HTR-8/SVneo (cell line): ENCODE measurements around the gene DEPP1.
A peak's percentile ranks its signal among the peaks of the same experiment; 100 is the strongest.

Experiments used
- DNase-seq: peaks from one replicate; pipeline ENCODE4 v3.0.0; 2011; ENCODE audit warnings: low spot score, mixed read lengths; ENCODE audit not compliant: insufficient read length
- FAIRE-seq: peaks from 2 replicates; lab custom pipeline; 2011; peaks lifted over from hg19 to GRCh38; lab: Jason Lieb, UNC

DEPP1 gene

DNA sequence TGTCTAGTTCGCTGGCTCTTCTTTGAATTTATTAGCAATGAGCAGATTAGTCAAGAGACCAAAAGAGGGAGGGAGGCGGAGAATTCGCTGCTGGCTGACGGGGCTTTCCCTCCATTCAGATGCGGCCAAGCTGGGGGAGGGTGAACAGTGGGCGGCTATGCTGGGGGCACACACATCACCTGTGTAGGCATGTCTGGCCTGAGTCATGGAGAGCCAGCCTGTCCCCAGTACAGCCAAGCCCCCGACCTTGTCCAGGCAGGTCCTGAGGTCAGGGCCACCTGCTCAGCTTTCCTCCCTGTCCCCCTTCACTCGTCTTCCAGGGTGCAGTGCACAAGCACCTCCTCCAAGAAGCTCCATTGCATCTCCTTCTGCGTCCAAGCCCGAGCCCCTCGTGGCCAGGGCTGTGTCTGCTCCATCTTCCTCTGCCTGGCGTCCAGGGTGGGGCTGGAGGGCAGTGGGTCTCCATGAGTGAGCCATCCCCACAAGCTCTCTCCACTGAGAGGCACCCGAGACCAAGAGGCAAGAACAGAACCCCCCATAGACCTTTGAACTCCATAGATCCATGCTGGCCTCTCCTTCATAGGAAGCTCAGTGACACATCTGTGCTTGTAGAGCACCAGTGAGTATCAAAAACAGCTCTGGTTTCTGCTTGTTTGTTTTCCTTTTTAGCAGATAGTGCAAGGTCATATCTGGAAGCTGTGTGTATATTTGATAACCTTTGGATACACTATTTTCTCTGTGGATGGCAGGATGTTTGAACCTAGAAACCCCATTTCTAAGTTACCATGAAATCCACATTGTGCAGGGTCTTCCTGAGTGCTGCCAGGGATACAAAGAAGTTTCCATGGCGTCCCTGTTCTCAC lies 1.9 kb upstream of the DEPP1 start:
- FAIRE-seq (no peak), DNase-seq (no peak)

DNA sequence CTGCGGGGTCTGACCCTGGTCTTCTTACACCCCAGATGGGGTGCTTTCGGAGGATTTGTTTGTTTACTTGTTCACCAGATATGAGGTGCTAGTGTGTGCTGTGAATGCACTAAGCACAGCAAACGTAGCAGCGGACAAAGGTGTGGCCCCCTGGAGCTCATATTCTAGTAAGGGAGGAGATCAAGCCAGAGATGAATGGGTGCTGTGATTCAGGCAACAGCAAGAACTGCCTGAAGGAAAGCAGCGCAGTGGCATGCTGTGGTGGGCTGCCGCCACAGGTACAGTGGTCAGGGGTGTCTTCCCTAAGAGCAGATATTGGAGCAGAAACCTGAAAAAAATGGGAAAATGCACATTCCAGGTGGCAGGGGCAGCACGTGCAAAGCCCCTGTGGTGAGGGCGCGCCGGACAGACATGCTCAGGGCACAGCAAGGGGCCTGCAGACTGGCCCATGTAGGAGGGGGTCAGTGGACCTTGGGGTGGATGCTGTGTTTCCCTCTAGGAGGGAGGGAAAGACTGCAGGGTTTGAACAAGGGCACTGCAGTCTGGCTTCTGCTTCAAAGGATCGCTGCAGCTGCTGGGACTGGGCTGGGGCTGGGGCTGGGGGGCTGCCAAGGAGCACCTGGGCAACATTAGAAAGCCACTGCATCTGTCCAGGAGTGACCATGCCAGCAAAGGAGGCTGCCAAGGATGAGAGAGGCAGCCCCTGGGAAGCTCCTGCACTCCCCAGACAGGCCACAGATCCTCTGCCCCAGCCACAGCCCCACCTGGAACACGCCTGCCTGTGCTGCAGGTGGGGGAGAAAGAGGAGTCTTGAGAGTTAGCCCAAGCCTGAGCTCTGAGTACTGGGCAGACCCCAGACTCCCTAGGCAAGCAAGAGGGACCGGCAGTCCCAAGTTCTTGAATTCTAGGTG lies 927 bp upstream of the DEPP1 start:
- no peak for FAIRE-seq
- no peak for DNase-seq

DNA sequence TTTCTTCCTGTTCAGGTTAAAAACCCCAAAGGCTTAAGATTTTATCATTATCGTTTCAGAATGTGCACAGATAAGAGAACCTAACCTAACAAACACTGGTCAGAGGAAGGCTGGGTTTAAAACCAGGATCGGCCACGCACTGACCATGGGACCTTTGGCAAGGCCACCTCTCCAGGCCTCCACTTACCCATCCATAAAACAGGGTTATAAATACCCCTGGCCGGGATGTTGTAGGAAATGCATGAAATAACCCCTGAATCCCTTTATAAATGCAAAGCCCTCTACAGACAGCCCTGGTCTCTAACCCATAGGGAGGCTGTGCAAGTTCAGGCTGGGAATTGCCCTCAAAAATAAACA lies 418 bp downstream of the DEPP1 start:
- DNase-seq, result no peak
- no peak for FAIRE-seq

DNA sequence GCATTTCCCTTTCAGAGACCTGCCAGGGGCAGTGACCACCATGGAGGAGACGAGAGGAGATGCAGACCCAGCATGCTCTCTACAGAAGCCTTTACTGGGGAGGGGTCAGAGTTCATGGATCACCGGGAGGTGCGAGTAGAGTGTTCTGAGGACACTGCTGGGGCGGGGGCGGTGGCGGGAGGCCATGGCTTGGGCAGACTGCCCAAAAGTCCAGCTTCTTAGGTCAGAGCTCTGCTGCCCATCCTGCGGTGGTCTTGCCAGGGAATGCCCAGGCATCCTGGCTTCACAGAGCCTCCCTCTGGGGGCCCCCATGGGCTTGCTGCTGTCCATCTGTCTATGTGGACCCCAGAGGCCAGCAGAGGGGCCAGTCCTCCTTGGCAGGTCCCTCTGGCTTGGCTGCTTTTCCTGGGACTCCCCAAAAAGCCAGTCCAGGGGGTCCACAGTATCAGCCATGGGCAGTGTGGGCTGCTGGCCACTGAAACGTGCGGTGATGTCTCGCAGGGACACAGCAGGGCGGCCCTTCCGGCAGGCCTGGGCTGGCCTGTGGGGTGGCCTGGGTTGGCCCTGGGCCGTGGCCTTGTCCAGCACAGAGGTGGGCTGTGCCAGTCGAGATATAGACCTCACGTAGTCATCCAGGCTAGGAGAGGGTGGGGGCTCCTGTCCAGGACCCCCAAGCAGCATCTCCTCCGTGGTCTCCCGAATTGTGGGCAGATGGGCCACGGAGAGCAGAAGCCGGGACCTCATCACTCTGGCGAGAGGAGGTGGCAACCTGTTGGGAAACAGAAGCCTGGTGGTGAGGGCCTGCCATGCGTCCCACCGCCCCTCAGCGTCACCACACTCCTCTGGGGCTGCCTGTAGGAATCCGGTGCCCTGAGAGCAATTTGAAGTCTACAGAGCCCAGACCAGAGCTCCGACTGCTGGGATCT lies 1.1 kb downstream of the DEPP1 start:
- no peak for DNase-seq
- FAIRE-seq, result no peak

DNA sequence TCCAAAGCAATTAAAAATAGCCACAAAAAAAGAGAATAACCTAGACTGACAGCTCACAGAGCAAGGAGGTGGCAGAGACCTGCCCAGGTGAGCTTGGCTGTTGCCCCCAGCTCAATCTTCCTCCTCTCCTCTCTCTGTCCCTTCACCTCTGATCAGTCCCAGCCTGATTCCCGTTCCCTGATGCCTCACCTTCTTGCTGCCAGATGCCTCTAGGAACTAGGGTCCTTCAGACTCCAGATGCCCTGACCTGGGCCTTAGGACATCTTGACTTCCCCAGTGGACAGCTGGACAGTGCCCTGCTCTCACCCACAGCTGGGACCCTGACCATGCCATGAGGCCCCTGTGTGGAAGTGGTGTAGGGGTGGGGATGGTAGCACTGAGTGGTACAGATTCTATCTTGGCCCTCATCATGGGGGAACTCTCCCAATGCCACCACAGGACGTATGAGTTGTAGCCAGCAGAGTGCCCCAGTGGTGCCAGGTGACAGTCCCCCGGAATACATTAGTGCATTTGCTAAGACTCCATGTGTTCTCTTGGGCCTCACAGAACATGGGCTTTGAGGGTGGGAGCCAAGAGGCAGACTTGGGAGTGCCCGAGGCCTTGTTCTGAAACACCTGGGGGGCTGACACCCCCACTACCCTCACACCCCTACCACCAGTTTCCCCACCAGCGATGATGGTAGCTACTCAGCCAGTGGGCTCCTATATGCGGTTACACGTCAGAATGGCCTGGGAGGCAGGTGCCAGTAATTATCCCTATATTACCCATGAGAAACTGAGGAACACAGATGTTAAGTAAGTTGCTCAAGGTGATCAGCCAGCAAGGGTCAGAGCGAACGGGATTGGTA lies 2.0 kb downstream of the DEPP1 start:
- FAIRE-seq (no peak), DNase-seq (no peak)

DNA sequence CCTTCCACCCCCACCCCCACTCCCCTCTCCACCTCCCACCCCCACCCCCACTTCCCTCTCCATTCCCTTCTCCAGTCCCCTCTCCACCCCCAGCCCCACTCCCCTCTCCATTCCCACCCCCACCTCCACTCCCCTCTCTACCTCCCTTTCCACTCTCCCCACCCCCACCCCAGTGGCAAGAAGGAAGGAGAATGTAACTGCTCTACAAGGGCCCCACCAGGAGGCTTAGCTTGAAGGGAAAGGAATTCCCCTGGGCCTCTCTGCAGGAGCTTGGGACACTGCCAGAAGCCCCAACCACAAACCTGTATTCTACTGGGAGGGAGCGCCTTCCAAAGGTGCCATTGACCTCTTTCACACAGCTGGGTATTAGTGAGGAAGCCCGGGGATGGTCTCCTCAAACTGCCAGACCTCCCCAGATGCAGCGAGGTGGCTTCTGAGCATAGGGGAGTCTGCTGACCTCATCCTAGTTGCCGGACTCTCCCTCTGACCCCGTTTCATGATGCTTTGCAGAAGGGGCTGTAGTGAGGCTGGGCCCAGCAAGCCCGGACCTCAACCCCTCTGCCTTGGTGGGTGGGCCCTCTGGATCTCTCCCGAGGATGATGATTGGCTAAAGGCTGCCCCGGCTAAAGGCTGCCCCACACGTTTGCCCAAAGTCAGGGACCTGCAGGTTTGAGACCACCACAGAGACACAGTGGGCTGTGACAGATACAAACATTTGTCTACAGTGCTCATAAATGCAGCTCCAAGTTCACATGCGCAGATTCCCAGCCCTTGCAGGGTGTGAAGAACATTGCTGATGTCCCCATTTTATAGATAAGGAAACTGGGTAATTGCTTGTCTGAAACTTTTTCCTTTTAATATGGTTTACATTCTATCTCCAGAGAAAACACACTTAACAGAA lies 2.9 kb downstream of the DEPP1 start:
- DNase-seq, result peak; percentile 45
- no peak for FAIRE-seq

DNA sequence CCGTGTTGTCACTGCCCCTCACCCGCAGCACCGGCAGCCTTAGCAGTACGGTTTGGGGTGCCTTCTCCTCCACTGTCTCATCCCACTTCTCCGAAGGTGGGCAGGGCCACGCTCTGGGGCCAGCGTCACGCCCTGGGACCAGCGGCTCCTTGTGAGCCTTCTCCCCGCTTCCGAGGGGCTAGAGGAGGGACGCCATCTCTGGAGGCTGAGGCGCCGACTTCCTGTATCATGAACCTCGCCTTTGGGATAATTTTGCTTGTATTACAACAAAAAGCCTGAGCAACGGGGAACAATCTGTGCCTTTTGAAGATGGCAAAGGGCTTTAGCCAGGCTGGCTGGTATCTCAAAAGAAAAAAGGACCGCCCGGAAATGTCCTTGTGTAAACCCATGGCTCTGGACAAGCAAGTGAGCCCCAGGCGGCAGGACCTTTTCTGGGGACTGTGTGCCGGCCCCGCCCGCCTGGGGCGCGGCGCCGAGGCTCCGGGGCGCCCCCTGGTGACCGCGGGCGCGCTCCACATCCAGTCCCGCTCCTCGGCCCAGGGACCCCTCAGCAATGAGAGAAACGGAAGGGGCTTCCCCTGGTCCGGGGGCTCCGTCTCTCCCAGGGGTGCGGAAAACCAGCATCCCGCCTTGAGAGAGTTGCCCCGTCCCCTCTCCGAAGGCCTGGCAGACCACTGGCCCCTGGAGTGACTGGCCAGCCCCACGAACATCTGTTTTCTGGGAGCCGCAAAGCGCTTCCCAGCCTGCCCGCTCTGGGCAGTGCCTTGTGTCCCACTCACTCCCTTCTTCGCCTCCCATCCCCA lies 3.8 kb downstream of the DEPP1 start:
- DNase-seq (peak; percentile 60), FAIRE-seq (no peak)

DNA sequence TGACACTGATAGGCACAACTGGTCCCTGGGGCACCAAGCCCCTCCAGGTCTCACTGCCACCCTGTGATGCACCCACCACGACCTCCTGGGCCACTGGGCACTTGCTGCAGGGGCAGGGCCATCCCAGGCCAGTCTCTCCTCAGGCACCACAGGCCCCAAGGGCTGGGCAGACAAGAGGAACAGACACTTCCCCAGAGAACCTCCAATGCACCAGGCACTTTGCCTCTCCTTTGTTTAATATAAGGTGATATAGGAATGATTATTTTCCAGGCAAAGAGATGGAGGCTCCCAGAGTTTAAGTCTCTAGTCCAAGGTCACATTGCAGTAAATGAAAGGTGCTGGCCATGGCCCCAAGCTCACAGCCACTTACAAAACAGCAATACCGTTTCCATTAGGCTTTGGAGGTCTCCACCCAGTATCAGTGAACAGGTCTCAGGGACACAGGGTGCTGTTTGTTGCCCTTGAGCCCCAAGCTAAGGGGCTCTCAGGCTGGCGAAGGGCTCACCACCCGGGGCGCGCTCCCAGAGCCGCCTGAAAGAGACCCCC lies 4.5 kb downstream of the DEPP1 start:
- DNase-seq (no peak), FAIRE-seq (no peak)

DNA sequence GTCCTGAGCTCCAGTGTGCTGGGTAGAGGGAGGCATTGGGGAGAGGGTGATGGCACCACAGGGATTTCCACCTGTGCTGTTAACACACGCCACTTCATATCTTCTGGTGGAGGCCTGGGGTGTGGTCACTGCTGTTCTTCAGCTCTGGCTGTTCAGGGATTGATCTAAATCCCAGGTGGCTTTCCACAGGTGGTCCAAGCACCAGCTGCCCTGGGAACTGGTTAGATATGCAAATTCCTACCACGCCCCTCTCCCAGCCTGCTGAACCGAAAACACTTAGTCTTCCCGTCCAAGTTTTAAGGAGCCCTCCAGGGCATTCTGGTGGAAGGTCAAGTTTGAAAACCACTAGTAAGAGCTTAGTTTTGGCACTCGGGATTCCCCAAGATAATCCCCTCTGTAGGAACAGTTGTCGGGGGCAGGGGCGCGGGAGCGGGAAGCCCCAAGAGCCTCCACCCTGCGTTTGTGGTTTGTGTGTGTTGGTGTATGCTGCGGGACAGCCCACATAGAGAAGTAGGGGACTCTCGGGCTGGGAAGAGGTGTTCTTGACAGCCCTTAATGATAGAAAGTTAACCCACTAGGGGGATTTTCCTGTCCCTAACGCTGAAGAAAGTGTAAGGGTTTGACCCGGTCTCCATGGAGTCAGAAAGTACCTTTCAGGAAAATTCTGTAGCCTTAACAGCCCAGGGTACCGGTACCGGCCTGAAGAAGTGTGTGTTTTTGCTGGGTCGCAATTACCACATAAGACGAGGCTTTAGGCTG lies 5.1 kb downstream of the DEPP1 start:
- FAIRE-seq (no peak), DNase-seq (no peak)

DNA sequence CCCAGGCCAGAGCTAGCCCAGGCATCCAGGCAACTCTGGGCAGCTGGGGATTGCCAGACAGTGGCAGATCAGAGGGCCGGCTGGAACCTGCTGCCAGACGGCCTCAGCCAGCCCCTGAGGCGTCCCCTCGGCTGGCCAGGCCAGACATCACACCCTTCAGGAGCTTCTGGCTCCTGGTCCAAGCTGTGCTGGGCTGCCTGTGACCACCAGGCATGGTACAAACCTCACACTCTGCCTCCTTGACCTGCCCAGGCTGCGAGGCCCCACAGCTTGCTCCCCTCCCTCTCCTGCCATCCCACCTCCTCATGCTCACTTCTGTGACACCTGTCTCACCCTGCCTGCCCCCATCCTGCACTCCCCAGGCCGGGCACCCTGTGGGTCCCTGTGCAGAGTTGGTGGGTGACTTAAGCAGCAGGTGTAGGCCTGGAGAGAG lies 5.7 kb downstream of the DEPP1 start:
- FAIRE-seq, result no peak
- DNase-seq, result no peak

DNA sequence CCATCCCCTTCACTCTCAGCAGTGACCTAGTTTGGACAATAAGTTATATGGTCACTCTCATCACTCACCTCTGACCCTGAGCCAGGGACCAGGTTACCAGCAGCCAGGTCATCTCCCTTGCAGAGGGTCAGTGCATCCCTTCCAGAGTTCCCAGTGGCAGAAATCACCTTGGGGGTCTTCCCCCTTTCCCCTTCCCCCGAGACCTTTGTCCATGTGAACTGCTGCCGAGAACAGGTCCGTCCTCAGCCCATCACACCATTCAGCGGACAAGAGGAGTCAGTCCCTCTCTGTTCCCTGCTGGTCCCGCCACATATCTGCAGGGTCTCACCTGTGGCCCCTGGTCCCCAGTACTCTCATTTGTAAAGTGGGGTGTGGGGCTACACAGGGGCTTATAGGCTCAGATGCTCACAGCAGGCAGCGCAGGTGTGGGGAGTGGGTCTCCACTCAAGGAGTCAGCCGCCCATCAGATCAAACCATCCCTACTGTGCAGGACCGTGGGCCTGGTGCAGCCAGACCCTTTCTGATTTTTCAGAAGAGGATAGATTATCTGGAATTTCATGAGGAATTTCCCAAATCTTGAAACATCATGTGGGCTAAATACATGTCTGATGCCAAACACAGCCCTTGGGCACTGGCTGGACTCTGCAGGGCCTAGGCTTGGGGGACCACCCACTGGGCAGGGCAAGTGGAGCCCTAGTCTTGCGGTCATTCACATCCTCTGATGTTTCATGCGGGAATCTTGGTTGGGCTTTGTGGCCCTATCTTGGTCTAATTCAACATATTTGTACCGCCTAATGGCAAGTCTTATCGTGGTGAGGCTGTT lies 6.5 kb downstream of the DEPP1 start:
- FAIRE-seq (no peak), DNase-seq (no peak)

DNA sequence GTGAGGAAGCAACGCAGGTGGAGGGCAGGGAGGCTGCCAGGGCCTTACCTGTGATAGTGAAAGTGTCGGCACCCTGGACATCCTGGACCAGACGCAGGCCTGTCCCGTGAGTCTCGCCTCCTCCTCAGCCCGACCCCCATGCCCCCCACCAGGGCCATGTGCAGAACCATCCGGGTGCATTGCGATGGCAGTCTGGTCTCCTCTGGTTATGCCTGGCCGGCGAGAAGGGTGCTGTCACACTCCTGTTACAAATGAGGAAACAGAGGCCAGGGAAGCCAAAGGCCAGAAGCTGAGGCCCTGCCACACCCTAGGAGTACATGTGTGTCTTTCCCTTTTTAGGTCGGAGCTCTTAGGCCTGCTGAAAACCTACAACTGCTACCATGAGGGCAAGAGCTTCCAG lies 7.2 kb downstream of the DEPP1 start:
- DNase-seq (no peak), FAIRE-seq (no peak)

DNA sequence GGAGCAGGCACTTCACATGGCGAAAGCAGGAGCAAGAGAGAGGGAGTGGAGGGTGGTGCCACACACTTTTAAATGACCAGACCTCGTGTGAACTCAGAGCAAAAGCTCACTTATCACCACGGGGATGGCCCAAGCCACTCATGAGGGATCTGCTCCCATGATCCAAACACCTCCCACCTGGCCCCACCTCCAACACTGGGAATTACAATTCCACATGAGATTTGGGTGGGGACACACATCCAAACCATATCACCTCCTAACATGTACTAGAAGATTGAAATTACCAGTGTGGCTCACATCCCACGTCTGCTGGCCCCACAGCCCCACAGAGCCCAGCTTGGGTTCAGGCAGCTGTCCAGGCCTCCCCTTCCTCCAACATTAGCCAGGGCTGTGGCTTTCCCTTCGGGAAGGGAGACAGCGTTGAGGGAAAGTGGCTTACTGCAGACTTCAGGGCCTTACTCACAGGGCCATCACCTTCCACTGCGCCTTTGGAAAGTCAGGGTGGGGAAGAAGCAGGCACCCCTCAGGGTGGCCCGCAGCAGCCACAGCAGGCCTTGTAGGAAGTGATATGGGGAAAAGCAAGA lies 7.7 kb downstream of the DEPP1 start:
- no peak for FAIRE-seq
- no peak for DNase-seq

DNA sequence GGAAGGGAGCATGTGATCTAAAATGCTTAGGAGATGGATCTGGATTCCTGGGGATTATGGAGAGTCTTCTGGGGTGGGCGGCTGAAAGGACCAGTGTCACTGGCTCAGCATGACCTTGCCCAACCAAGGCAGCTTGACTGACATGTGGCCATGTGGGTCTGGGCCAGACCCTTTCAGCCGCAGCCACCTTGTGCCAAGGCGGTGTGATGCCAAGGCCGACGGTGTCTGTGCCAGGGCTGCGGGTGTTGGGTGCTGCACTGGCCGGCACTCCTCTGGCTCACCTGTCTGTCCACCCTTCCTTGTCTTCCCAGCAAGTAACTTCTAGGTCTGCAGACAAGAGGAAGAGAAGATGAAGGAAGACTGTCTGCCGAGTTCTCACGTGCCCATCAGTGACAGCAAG lies 8.8 kb downstream of the DEPP1 start:
- FAIRE-seq, result no peak
- DNase-seq, result no peak
